ENCODE results near the gene MAPKAP1.
A peak's percentile ranks its signal among the peaks of the same experiment; 100 is the strongest.

MAPKAP1 gene

DNA sequence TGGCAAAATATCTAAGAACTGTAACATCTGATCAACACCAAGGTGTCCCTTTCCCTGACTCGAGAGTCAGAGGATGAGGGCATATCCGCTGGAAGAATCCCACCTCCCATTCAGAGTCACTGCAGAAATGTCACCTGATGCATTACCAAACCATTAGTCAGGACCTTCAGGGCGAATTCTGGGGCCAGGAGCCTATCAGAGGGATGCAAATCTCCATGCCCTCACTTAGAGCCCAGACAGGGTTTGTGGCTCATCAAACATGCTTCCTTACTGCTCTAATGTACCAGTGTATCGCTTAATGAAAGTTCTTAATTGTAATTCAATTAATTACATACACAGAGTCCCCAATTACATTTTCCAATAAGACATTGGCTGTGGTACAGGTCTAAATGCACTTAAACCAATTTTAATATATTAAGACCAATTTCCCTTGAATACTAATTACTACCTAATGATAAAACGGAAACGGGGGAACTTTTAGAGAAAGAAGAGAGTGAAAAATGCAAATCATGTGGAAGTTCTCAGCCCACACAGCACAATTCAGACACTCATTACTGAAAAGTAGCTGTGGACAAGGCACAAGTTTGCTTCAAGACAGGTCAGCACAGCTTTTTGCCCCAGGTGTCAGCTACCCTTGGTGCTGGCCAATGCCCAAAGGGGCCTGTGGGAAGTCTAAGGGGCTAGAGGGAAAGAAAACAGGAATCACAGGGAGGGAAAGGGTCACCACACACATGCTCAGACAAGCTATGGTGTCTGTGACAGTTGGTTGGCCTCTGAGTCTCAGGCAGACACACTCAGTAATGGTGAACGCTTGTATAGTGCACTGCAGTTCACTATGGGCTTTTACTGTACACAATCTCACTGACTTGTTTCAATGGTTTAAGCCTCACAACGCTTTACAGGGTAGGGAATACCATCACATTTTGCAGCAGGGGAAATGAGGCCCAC is 211.6 kb downstream of the MAPKAP1 start:
- peak; percentile 82 for FAIRE-seq
- DNase-seq (ENCODE audit: insufficient read length), result no peak
- TF ChIP-seq POLR2A (IDR thresholded peaks at IDR 0.05; ENCODE audit: low read depth, low read length) (no peak), TAF1 (IDR thresholded peaks at IDR 0.05; ENCODE audit: borderline replicate concordance, low read depth, low read length) (no peak), POLR2AphosphoS5 (IDR thresholded peaks at IDR 0.05; ENCODE audit: low read depth, low read length) (no peak)

DNA sequence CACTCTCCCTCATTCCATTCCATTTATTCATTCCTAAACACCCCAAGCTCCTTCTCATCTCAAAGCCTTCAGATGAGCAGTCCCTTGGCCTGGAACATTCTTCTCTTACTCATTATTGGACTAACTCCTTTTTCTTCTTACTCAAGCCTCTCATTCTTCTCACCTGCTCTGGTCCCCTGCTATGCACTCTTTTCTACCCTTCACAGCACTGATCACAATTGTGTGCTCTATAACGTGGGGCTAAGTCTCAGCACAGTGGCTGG is 212.4 kb downstream of the MAPKAP1 start:
- TF ChIP-seq TAF1 (IDR thresholded peaks at IDR 0.05; ENCODE audit: borderline replicate concordance, low read depth, low read length) (no peak), POLR2AphosphoS5 (IDR thresholded peaks at IDR 0.05; ENCODE audit: low read depth, low read length) (no peak), POLR2A (IDR thresholded peaks at IDR 0.05; ENCODE audit: low read depth, low read length) (no peak)
- DNase-seq (ENCODE audit: insufficient read length) (no peak), FAIRE-seq (no peak)

DNA sequence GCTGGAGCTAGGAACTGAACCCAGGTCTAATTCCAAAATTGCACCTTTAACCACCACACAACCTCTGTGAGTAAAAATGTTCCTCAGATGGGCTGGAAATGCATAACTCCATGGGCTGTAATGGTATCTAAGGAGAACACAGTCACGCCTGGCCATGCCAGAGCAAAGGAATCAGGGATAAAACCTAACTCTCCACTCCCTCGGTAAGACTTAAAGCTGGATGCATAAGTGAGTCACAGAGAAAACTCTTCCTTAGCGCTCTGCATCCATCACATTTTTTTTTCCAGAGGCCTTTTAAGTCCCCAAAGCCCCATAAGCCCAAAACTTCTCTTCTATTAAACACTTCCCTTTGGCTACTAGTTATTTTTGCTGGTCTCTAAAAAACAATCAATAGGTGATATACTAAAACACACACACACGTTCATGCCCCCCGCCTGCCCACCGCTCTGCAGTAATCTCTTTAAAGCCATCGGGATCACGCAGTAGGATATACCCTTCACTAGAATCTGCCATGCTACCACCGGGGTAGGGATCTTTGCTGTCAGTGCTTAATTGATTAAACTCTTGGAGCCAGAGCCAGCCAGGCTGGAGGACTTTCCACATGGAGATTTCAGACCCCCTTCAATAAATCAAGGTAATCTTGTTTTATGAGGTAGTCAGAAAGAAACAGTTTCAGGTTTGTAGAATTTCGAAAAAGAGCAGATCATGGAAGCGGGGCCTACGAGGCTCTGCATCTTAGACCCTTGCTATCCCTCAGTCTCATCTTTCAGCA is 212.9 kb downstream of the MAPKAP1 start:
- no peak for DNase-seq (ENCODE audit: insufficient read length)
- FAIRE-seq, result no peak
- TF ChIP-seq TAF1 (IDR thresholded peaks at IDR 0.05; ENCODE audit: borderline replicate concordance, low read depth, low read length), result no peak
- no peak for TF ChIP-seq POLR2AphosphoS5 (IDR thresholded peaks at IDR 0.05; ENCODE audit: low read depth, low read length)
- TF ChIP-seq POLR2A (IDR thresholded peaks at IDR 0.05; ENCODE audit: low read depth, low read length), result no peak

DNA sequence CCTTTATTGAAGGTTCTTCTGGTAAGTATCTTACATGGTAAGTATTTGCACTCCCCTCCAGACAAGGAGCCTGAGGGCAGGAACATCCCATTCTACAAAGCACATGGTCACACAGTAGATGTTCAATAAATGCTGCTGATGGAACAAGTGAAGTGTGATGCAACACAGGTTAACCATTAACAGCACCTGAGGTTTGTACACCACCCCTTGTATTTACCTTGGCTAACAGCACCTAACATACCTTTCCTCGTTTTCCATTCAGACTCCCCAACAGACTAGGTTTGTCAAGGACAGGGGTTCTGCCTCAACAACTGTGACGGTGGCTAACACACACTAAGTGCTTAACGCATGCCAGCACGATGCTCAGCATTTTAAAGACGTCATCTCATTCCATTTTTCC is 213.6 kb downstream of the MAPKAP1 start:
- DNase-seq (ENCODE audit: insufficient read length), result no peak
- FAIRE-seq, result no peak
- TF ChIP-seq TAF1 (IDR thresholded peaks at IDR 0.05; ENCODE audit: borderline replicate concordance, low read depth, low read length), result no peak
- no peak for TF ChIP-seq POLR2AphosphoS5 (IDR thresholded peaks at IDR 0.05; ENCODE audit: low read depth, low read length)
- TF ChIP-seq POLR2A (IDR thresholded peaks at IDR 0.05; ENCODE audit: low read depth, low read length), result no peak

DNA sequence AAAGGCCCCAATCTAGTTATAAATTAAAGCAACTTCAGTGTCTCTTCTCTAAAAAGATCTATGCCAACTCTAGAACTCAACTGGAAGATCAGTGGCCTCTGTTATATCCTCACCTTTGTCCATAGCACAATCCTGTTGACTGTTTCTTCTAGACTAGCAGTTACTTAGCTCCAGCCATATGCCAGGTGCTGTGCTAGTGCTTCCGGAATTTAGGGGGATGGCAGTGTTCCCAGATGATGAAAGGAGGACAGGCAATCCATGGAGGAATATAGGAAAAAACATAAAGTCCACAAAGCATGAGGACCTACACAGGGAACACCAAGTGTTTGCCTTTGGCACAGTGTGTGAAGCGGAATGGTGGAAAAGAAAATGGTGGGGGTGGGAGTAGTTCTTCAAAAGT is 214.3 kb downstream of the MAPKAP1 start:
- DNase-seq (ENCODE audit: insufficient read length) (no peak), FAIRE-seq (no peak)
- TF ChIP-seq POLR2A (IDR thresholded peaks at IDR 0.05; ENCODE audit: low read depth, low read length) (no peak), TAF1 (IDR thresholded peaks at IDR 0.05; ENCODE audit: borderline replicate concordance, low read depth, low read length) (no peak), POLR2AphosphoS5 (IDR thresholded peaks at IDR 0.05; ENCODE audit: low read depth, low read length) (no peak)

DNA sequence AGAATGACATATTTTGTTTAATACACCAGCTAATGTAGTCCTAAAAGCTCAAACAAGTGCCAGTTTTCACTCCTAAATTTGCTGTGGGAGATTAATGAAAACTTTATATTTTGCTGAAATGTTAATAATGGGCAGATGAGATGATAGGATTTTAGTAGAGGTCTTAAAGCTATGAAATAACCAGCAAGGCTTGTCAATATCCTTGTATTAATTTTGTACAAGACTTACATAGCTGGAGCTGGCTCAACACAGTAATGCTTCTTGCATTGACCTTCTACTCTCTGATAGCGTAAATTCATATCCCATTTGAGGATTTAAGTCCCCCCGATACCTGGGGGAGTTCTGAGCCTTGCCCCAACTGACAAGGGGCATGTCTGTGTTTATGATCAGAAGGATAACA is 219.2 kb downstream of the MAPKAP1 start:
- no peak for DNase-seq (ENCODE audit: insufficient read length)
- TF ChIP-seq TAF1 (IDR thresholded peaks at IDR 0.05; ENCODE audit: borderline replicate concordance, low read depth, low read length) (no peak), POLR2AphosphoS5 (IDR thresholded peaks at IDR 0.05; ENCODE audit: low read depth, low read length) (no peak), POLR2A (IDR thresholded peaks at IDR 0.05; ENCODE audit: low read depth, low read length) (no peak)
- FAIRE-seq, result no peak

DNA sequence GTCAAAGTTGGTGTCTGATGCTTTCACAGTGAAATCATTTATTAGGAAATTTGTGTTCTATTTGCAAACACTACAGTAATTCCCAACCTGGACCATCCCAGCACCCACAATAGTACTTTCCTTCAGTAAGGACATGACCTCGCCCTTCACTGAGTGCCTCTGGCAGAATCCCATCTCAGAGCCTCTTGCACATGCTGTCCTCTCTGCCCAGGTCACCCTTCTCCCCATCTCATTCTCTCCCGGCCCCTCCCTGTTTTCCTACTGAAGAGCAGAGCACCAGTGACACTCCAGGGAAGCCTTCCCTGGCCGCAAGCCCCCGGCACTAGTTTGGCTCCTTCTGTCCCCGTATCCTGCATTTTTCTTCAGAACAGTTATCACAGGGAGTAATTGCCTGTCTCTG is 220.4 kb downstream of the MAPKAP1 start:
- no peak for DNase-seq (ENCODE audit: insufficient read length)
- FAIRE-seq, result no peak
- TF ChIP-seq POLR2AphosphoS5 (IDR thresholded peaks at IDR 0.05; ENCODE audit: low read depth, low read length), result no peak
- no peak for TF ChIP-seq TAF1 (IDR thresholded peaks at IDR 0.05; ENCODE audit: borderline replicate concordance, low read depth, low read length)
- TF ChIP-seq POLR2A (IDR thresholded peaks at IDR 0.05; ENCODE audit: low read depth, low read length), result no peak

DNA sequence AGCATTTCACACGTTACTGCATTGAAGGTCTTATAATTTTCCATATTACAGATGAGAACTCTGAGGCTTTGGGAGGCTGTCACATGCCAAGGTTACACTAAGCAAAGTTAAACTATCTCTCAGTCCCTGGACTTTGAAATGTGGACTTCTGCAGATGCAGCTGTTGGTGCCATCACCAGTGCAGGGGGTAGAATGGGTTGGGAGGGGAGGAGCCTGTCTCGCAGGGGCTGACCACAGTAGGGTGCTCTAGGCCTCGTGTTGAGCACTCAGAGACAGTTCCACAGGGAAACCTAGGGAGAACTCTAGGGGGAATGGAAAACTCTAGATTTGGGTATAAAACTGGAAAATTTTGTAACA is 220.9 kb downstream of the MAPKAP1 start:
- DNase-seq (ENCODE audit: insufficient read length) (no peak), FAIRE-seq (no peak)
- no peak for TF ChIP-seq TAF1 (IDR thresholded peaks at IDR 0.05; ENCODE audit: borderline replicate concordance, low read depth, low read length)
- TF ChIP-seq POLR2A (IDR thresholded peaks at IDR 0.05; ENCODE audit: low read depth, low read length), result no peak
- no peak for TF ChIP-seq POLR2AphosphoS5 (IDR thresholded peaks at IDR 0.05; ENCODE audit: low read depth, low read length)

DNA sequence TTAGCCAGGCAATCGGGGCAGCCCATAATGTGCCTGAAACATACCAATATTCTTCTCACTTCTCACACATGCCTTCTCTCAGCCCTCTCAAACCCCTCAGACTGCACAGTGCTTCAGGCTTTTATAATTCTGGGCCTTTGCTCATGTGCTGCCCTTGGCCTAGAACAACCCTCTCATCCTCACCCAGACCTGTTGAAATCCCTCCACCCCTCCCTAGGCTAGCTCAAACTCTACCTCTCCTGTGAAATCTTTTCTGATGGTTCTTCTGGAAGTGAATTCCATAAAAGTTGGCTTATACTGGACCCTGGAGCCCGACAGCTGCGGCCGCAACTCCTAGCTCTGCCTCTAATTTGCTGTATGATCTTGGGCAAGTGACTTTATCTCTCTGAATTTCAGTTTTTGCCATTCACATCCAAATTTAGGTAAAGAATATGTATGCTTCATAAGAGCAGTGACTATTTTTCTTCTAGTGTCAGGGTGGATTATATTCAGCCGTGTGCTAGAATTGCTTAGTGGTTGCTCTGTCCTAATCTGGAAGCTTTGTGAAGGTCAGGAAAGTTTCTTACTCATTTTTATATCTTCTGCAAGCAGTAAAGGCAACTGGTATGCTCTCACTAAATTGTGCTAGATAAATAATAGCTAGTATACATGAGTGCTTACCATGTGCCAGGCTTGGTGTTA is 221.4 kb downstream of the MAPKAP1 start:
- no peak for FAIRE-seq

DNA sequence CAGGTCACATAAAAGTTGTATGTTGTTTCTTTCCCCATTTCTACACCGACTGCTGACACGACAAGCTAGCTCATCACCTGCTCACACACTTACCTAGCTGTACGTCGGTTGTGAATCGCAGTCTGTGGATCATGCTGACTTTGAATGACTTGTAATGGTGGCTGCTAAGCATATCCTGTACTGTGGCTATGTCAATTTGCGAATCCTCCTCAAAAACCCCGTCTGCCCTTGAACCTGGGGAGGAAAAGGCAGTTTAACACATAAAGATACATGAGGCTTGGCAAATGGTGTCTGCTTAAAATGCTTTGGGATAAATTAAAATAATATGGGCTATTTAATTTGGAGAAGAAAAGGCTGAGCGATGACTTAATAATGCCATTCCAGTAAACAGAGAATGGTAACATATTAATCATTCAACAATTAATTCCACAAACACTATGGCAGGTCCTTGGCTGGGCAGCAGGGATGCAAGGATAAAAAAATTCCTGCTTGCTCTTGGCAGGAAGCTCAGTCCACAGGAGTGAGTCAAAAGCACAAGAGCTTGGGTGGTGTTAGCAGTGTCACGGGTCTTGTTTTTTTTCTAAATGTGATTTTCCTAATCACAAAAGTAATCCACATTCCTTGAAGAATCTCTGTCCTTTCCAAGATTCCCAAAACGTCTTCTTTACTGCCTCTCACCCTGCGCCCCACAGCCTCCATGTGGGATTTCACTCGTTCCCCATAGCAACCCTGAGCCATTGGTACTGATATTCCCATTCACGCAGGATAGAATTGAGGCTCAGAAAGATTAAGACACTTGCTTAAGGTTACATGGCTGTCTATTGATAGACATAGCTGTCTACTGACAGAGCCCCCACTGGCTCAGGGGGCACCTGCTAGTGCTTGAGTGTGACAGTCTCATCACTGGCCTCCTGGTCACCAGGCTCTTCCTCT is 222.4 kb downstream of the MAPKAP1 start:
- FAIRE-seq, result no peak
- DNase-seq (ENCODE audit: insufficient read length), result no peak
- TF ChIP-seq TAF1 (IDR thresholded peaks at IDR 0.05; ENCODE audit: borderline replicate concordance, low read depth, low read length) (no peak), POLR2A (IDR thresholded peaks at IDR 0.05; ENCODE audit: low read depth, low read length) (no peak), POLR2AphosphoS5 (IDR thresholded peaks at IDR 0.05; ENCODE audit: low read depth, low read length) (no peak)

More for the DNA sequence above, 221.4 kb downstream of the MAPKAP1 start:
- TF ChIP-seq TAF1 (IDR thresholded peaks at IDR 0.05; ENCODE audit: borderline replicate concordance, low read depth, low read length), result no peak
- DNase-seq (ENCODE audit: insufficient read length), result no peak

DNA sequence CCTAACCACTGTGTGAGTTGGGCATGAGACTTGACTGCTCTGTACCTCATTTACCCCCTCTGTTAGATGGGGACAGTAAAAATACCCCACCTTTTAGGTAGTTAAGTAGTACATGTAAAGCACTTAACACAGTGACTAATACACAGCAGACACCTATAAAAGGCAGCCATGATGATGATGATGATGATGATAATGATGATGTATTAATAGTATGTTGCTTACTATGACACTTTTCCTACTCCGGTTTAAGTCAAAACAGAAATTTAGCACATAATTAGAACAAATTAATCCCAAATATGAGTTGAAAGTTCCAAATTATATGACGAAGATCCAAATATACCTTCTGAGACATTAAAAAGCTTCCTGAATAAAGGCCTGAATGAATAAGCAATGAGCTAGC is 223.3 kb downstream of the MAPKAP1 start:
- no peak for TF ChIP-seq TAF1 (IDR thresholded peaks at IDR 0.05; ENCODE audit: borderline replicate concordance, low read depth, low read length)
- FAIRE-seq, result no peak

More for the DNA sequence above, 223.3 kb downstream of the MAPKAP1 start:
- no peak for DNase-seq (ENCODE audit: insufficient read length)
